K562 (cell line): ENCODE results near the gene PCK1. TPM values are rescaled to one million over a fixed set of nuclear protein-coding genes. Genes with fewer than 3 reads are reported as not detected.

Experiments used
- ATAC-seq: fragments of 200-7000 bp; cut with Tn5 transposase; 3 replicates; pipeline ENCODE4 v1.9.1; 2020; ENCODE audit warnings: moderate library complexity
- BruUV-seq: library from RNA; stranded (reverse); fragments of 400-500 nt; replicated peaks from 2 replicates; lab custom pipeline; 2021; lab: Mats Ljungman, UMichigan
- CTCF ChIA-PET: fragments of 300-600 bp; formaldehyde crosslinking; extraction: SDS; loops from one replicate; lab custom pipeline; 2021; ENCODE audit warnings: low intra/inter-chr PET ratio; lab: Yijun Ruan, JAX
- POLR2A ChIA-PET: fragments of 300-600, 350-650 bp; sonication (Branson Sonifier 250); formaldehyde crosslinking; extraction: SDS; loops from one replicate; lab custom pipeline; 2021; ENCODE audit warnings: antibody characterized with exemption, inconsistent platforms; lab: Yijun Ruan, JAX
- DNase-seq, 4 experiments: peaks; one replicate each; pipeline versions ENCODE4 v3.0.0 to v3.0.0-alpha.2; 2011 to 2018; ENCODE audit warnings: low spot score in 3 of 4, mixed read lengths in 3 of 4; ENCODE audit errors: extremely low read depth in 1 of 4
- FAIRE-seq: peaks from 2 replicates; lab custom pipeline; 2011; peaks lifted over from hg19 to GRCh38; lab: Jason Lieb, UNC
- H2AFZ ChIP-seq: 2 replicates; pipeline ENCODE4 v1.6.0; 2011; ENCODE audit warnings: low read depth, low read length, control low read depth, inconsistent platforms
- H3K27ac ChIP-seq: fragments of 200-600 bp; 3 replicates; pipeline ENCODE4 v1.8.0; 2011; ENCODE audit warnings: low read depth, mild to moderate bottlenecking, control low read depth, inconsistent platforms, low read length, moderate library complexity, mixed read lengths; ENCODE audit errors: extremely low read depth
- H3K27me3 ChIP-seq, 2 experiments: fragments of 300-600 bp in 1 of 2; 2 replicates in 1 of 2; 3 replicates in 1 of 2; pipeline versions ENCODE4 v1.6.0 to v1.8.0; 2011; ENCODE audit warnings: inconsistent platforms in 2 of 2, low read length in 2 of 2, mild to moderate bottlenecking in 1 of 2, mixed read lengths in 1 of 2, moderate library complexity in 1 of 2; ENCODE audit not compliant: control insufficient read depth in 2 of 2, insufficient read depth in 2 of 2
- H3K36me3 ChIP-seq: fragments of 300-600 bp; 3 replicates; pipeline ENCODE4 v1.8.0; 2011; ENCODE audit warnings: mild to moderate bottlenecking, low read length, inconsistent platforms; ENCODE audit not compliant: control insufficient read depth, insufficient read depth
- H3K4me1 ChIP-seq, 2 experiments: fragments of 200-600 bp in 1 of 2; replicated peaks in 1 of 2; 2 replicates in 1 of 2; 3 replicates in 1 of 2; pipeline versions ENCODE4 v1.5.1 to v1.8.0; 2011; ENCODE audit warnings: inconsistent platforms in 2 of 2, low read length in 2 of 2, mild to moderate bottlenecking in 1 of 2, mixed read lengths in 1 of 2, moderate library complexity in 1 of 2; ENCODE audit not compliant: control insufficient read depth in 2 of 2, insufficient read depth in 2 of 2
- H3K4me2 ChIP-seq: 2 replicates; pipeline ENCODE4 v1.6.1; 2011; ENCODE audit warnings: low read length, control low read depth, inconsistent platforms, mixed read lengths; ENCODE audit not compliant: insufficient read depth
- H3K4me3 ChIP-seq: fragments of 200-600 bp; sonication (generic), shearing (Covaris generic); 2 replicates; pipeline ENCODE4 v1.5.1; 2016; ENCODE audit warnings: control low read depth, inconsistent platforms
- H3K79me2 ChIP-seq: fragments of 200-600 bp; 3 replicates; pipeline ENCODE4 v1.8.0; 2011; ENCODE audit warnings: low read length, inconsistent platforms; ENCODE audit not compliant: control insufficient read depth, insufficient read depth
- H3K9ac ChIP-seq, 2 experiments: 2 replicates each; pipeline versions ENCODE4 v1.6.0 to v1.6.1; 2011; ENCODE audit warnings: low read depth in 2 of 2, low read length in 2 of 2, control low read depth in 1 of 2, inconsistent platforms in 1 of 2, mild to moderate bottlenecking in 1 of 2, mixed read lengths in 1 of 2; ENCODE audit not compliant: insufficient read depth in 1 of 2
- H3K9me1 ChIP-seq: one replicate; pipeline ENCODE4 v1.6.0; 2011; ENCODE audit warnings: inconsistent platforms, mild to moderate bottlenecking, low read length, moderate library complexity; ENCODE audit not compliant: control insufficient read depth, insufficient read depth
- H3K9me3 ChIP-seq: replicated peaks from 2 replicates; pipeline ENCODE4 v1.5.1; 2011; ENCODE audit warnings: low read depth, low read length, inconsistent platforms; ENCODE audit not compliant: control insufficient read depth, insufficient read depth
- H4K20me1 ChIP-seq: replicated peaks from 2 replicates; pipeline ENCODE4 v1.6.1; 2011; ENCODE audit warnings: low read length, inconsistent platforms, mixed read lengths; ENCODE audit not compliant: control insufficient read depth, insufficient read depth
- KDM5B ChIP-seq: fragments of 200-600 bp; sonication (generic); IDR thresholded peaks from 2 replicates; pipeline ENCODE4 v1.6.1; 2012; ENCODE audit warnings: low read depth, mild to moderate bottlenecking, moderate library complexity, low read length, control low read depth, inconsistent platforms; ENCODE audit not compliant: insufficient replicate concordance
- LEF1 ChIP-seq: fragments of 450-650 bp; IDR thresholded peaks from 2 replicates; pipeline ENCODE4 v1.6.1; 2016; ENCODE audit warnings: mild to moderate bottlenecking
- NFRKB ChIP-seq: fragments of 450-650 bp; IDR thresholded peaks from 2 replicates; pipeline ENCODE4 v1.6.1; 2016; ENCODE audit warnings: low read depth
- PATZ1 ChIP-seq: fragments of 250-450 bp; sonication (Bioruptor Pico); IDR thresholded peaks from 2 replicates; pipeline ENCODE4 v1.5.0; 2020; ENCODE audit warnings: mild to moderate bottlenecking, borderline replicate concordance
- WGBS: fragments of 100-300 bp; shearing (Covaris generic); methylation state at CpG from one replicate; pipeline ENCODE4 v1.1.6; 2016; ENCODE audit warnings: low coverage, mixed read lengths; ENCODE audit not compliant: insufficient coverage; ENCODE audit errors: missing lambda C conversion rate; 5-methylcytosine and 5-hydroxymethylcytosine counted together
- in situ Hi-C: fragments of 300-500 bp; cut with MboI; formaldehyde crosslinking; loops from 4 replicates; pipeline ENCODE4 v1.15.0; 2018; ENCODE audit warnings: inconsistent platforms, mixed read lengths
- intact Hi-C: fragments of 100-400 bp; cut with micrococcal nuclease; formaldehyde crosslinking; loops from 2 replicates; pipeline ENCODE4 v1.14.2; 2022
- polyA plus RNA-seq, 8 experiments: library from polyadenylated mRNA; depleted of rRNA in 4 of 8; stranded (reverse) in 5 of 8; unstranded in 3 of 8; fragments of >200 nt; fragmentation: Nextera tagmentation in 2 of 8; fragmentation: Illumina TruSeq in 1 of 8; extraction: Ambion mirVana in 2 of 8; extraction: Trizol in 1 of 8; gene quantifications; 2 replicates each; pipeline versions ENCODE4 v1.2.1 to v1.2.3, GENCODE V29; 2011 to 2014; ENCODE audit warnings: inconsistent platforms in 1 of 8, missing spikeins in 1 of 8
- total RNA-seq, 7 experiments: library from RNA; depleted of rRNA in 6 of 7; stranded (reverse); fragments of >200 nt in 6 of 7; fragmentation: Illumina TruSeq in 2 of 7; extraction: Trizol in 2 of 7; gene quantifications; 2 replicates each; pipeline versions ENCODE4 v1.2.1 to v1.2.3, GENCODE V29; 2011 to 2021; ENCODE audit warnings: low replicate concordance in 1 of 7

Gene PCK1
- total and polyA plus RNA-seq, 9 of the 15 experiments (the other 6 are each of a cell fraction or from before 2014, with no cell fraction given): 0.05 to 0.73 (median 0.15) TPM

GRCh38 chr20:57578476-57579165 lies 17.7 kb downstream of the PCK1 start:
- in situ Hi-C loops (no loop called here), intact Hi-C loops (no loop called here)
- BruUV-seq: no TSS peak
- H3K9ac ChIP-seq: peak overlapping the region in 1 of 2 experiments; percentile 54; a peak in 2 of 4 replicates
- no peaks in the 10 kb centered on the region for H3K9me1 ChIP-seq
- DNase-seq: no peak
- WGBS: 9% methylated on average over 10 of the region's 10 CpGs
- no peak overlapping the region for H2AFZ ChIP-seq
- H3K9me3 ChIP-seq: no peaks in the 10 kb centered on the region
- H3K27ac ChIP-seq: no peak overlapping the region
- POLR2A ChIA-PET: interaction anchor here (0.8 to 1.8 kb wide), 3 partner anchors 11 to 21 kb away, joined by 4 to 5 read pairs (median 4); partner anchors contain the start of gene PCK1
- peaks cover 36 to 49% of the 10 kb centered on the region in 2 experiments for H3K4me1 ChIP-seq
- no peak for ATAC-seq
- H3K4me3 ChIP-seq: no peak overlapping the region
- peak overlapping the region; percentile 26; the same call in 1 of the 2 replicates for H3K4me2 ChIP-seq
- no peaks in the 10 kb centered on the region for H3K79me2 ChIP-seq
- H4K20me1 ChIP-seq: no peaks in the 10 kb centered on the region
- CTCF ChIA-PET: no interaction called here
- no peak for TF ChIP-seq PATZ1 (CRISPR knock-in tag)
- no peak for TF ChIP-seq NFRKB
- TF ChIP-seq KDM5B: no peak
- no peak for TF ChIP-seq LEF1
- H3K36me3 ChIP-seq: no peaks in the 10 kb centered on the region
- peaks cover 21 to 62% of the 10 kb centered on the region in 2 experiments; a peak in 4 of 5 replicates for H3K27me3 ChIP-seq
- no peak for FAIRE-seq
